ENCODE results near the gene PRKAR1B. TPM values are rescaled to one million over a fixed set of nuclear protein-coding genes. Genes with fewer than 3 reads are reported as not detected.

PRKAR1B gene
- total and polyA plus RNA-seq, 7 donors = 9.5 to 26.6 (median 11.4) TPM

DNA sequence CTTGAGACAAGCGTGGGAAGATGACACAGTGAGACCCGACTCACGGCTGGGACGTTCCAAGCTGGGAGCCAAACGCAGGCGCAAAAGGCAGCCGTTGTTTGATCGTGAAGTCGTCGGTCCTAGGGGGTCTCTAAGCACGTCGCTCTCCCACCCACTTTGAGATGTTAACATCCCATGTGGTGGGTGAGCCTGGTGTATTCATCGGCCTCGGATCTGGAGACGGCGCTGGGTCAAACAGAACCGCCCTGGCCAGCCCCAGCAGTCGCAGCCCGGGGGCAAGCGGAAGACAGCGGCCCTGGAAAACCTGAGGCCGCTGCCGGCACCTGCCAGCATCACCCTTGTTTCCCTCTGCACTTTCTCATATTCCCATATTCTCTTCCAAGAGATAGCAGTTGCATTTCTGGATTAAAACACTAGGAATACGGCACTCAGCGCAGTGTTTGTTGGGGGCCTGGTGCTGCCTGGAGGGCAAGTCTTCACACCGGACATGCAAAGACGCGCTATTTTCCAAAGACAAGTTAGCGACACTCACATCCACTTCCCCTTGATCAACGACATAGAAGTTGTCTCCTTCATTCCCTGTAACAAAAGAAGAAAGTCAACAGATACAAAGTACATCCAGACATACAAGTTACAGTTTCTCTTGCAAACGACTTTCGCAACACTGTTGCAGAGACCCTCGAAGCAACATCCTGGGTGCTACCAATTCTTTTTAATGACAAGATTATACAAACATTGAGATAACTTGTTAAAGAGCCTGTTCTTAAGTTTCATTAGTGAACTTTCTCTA, 121.2 kb downstream of the PRKAR1B start:
- Histone ChIP-seq H3K27me3 (no peaks in the 10 kb centered on the region), H3K27ac (peak overlapping the region in 1 of 4 donors; percentile 77), H3K4me1 (peaks cover 0 to 32% (median 21%) of the 10 kb centered on the region in 4 donors), H3K36me3 (peaks cover 0 to 5% (median 0%) of the 10 kb centered on the region in 4 donors), H3K4me3 (no peak overlapping the region), H3K9me3 (no peaks in the 10 kb centered on the region)
- intact Hi-C loops (cut with DNase I) = no loop called here
- 93% methylated on average over 33 of the region's 33 CpGs for WGBS, 2 donors
- TF ChIP-seq POLR2AphosphoS5 (IDR thresholded peaks at IDR 0.05) (no peak), POLR2A (IDR thresholded peaks at IDR 0.05) (no peak), EP300 (IDR thresholded peaks at IDR 0.05) (no peak)
- TF ChIP-seq, protein P1, sequence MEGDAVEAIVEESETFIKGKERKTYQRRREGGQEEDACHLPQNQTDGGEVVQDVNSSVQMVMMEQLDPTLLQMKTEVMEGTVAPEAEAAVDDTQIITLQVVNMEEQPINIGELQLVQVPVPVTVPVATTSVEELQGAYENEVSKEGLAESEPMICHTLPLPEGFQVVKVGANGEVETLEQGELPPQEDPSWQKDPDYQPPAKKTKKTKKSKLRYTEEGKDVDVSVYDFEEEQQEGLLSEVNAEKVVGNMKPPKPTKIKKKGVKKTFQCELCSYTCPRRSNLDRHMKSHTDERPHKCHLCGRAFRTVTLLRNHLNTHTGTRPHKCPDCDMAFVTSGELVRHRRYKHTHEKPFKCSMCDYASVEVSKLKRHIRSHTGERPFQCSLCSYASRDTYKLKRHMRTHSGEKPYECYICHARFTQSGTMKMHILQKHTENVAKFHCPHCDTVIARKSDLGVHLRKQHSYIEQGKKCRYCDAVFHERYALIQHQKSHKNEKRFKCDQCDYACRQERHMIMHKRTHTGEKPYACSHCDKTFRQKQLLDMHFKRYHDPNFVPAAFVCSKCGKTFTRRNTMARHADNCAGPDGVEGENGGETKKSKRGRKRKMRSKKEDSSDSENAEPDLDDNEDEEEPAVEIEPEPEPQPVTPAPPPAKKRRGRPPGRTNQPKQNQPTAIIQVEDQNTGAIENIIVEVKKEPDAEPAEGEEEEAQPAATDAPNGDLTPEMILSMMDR (IDR thresholded peaks at IDR 0.05) = no peak
- DNase-seq = no peak

GRCh38 chr7:604884-605531, 122.1 kb downstream of the PRKAR1B start:
- intact Hi-C loops (cut with DNase I) = no loop called here
- WGBS, 2 donors = 79 to 87% methylated on average over 28 of the region's 28 CpGs
- Histone ChIP-seq H3K4me1 (peaks cover 0 to 24% (median 15%) of the 10 kb centered on the region in 4 donors), H3K4me3 (peak overlapping the region in 1 of 4 donors; percentile 6), H3K27me3 (no peaks in the 10 kb centered on the region), H3K36me3 (peaks cover 0 to 5% (median 0%) of the 10 kb centered on the region in 4 donors), H3K27ac (peak overlapping the region; percentile 58 to 77 (median 73)), H3K9me3 (no peaks in the 10 kb centered on the region)
- no peak for DNase-seq
- TF ChIP-seq, protein P1 (IDR thresholded peaks at IDR 0.05) = no peak
- no peak for TF ChIP-seq EP300 (IDR thresholded peaks at IDR 0.05)
- no peak for TF ChIP-seq POLR2AphosphoS5 (IDR thresholded peaks at IDR 0.05)
- TF ChIP-seq POLR2A (IDR thresholded peaks at IDR 0.05) = no peak

- Histone ChIP-seq H3K36me3 (peaks cover 0 to 5% (median 0%) of the 10 kb centered on the region in 4 donors), H3K27me3 (no peaks in the 10 kb centered on the region), H3K4me3 (peak overlapping the region in 1 of 4 donors; percentile 6), H3K4me1 (peaks cover 0 to 23% (median 15%) of the 10 kb centered on the region in 4 donors), H3K9me3 (no peaks in the 10 kb centered on the region), H3K27ac (peak overlapping the region; percentile 58 to 77 (median 73))
- DNase-seq = peak; percentile 84
- TF ChIP-seq, protein P1 (IDR thresholded peaks at IDR 0.05) = no peak
- TF ChIP-seq POLR2AphosphoS5 (IDR thresholded peaks at IDR 0.05) (peak; percentile 20 to 85 (median 52)), EP300 (IDR thresholded peaks at IDR 0.05) (peak in 1 of 4 donors; percentile 60), POLR2A (IDR thresholded peaks at IDR 0.05) (peak; percentile 23 to 38)
- 39 to 78% methylated on average over 37 of the region's 37 CpGs for WGBS, 2 donors
- intact Hi-C loops (cut with DNase I) = no loop called here
Observed at GRCh38 chr7:604001-604883, 122.8 kb downstream of the PRKAR1B start.

DNA sequence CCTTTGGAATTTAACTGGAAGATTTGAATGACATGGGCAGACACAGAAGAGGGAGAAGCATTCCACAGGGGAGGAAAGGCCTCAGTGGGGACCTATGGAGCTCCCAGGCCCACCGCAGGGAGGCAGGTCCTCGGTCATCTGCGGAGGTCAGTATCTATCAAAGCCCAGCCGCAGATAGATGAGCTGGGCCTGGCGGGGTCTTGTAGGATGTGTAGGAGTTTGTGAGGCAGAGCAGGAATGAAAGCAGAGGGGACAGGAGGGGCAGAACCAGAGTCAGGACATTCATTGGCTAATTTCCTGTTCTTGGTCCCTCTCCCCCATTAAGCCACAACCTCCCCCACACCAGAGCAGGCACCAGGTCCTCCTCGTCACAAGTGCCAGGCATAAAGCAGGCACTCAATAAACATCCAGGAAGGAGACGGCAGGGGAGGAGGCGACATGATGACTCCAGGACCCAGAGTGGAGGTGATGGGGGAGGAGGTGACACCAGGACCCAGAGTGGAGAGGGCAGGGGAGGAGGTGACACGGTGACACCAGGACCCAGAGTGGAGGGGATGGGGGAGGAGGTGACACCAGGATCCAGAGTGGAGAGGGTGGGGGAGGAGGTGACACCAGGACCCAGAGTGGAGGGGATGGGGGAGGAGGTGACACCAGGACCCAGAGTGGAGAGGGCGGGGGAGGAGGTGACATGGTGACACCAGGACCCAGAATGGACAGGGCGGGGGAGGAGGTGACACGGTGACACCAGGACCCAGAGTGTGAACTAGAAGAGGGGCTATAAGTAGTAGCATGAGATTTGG, 123.7 kb downstream of the PRKAR1B start:
- intact Hi-C loops (cut with DNase I) = no loop called here
- Histone ChIP-seq H3K4me1 (peaks cover 0 to 23% (median 15%) of the 10 kb centered on the region in 4 donors), H3K9me3 (no peaks in the 10 kb centered on the region), H3K27me3 (no peaks in the 10 kb centered on the region), H3K36me3 (peaks cover 0 to 5% (median 0%) of the 10 kb centered on the region in 4 donors), H3K27ac (peak overlapping the region; percentile 58 to 77 (median 73)), H3K4me3 (no peak overlapping the region)
- DNase-seq = no peak
- 87 to 95% methylated on average over 12 of the region's 12 CpGs for whole genome bisulfite sequencing, 2 donors
- TF ChIP-seq EP300 (IDR thresholded peaks at IDR 0.05) (no peak), POLR2A (IDR thresholded peaks at IDR 0.05) (no peak), POLR2AphosphoS5 (IDR thresholded peaks at IDR 0.05) (no peak)
- TF ChIP-seq, protein P1 (IDR thresholded peaks at IDR 0.05) = no peak

All from sigmoid colon (tissue), 7 donors.